Loucy (cell line): ENCODE measurements around the gene CTNNBIP1.
"Not testable (repeated sequence)": the region's sequence is repeated elsewhere in the genome, so short reads cannot be mapped to it uniquely, and the experiment has no call there.

Source experiments
- CTCF ChIP-seq: fragments of 200-600 bp; sonication (generic); conservative IDR thresholded peaks from 2 replicates; pipeline ENCODE4 v1.5.1; 2014; ENCODE audit warnings: mild to moderate bottlenecking, antibody characterized with exemption, low read length
- EZH2phosphoT487 ChIP-seq: fragments of 200-600 bp; IDR thresholded peaks from 2 replicates; pipeline ENCODE4 v1.6.1; 2018; ENCODE audit warnings: antibody characterized with exemption, mild to moderate bottlenecking, moderate library complexity, borderline replicate concordance

DNA sequence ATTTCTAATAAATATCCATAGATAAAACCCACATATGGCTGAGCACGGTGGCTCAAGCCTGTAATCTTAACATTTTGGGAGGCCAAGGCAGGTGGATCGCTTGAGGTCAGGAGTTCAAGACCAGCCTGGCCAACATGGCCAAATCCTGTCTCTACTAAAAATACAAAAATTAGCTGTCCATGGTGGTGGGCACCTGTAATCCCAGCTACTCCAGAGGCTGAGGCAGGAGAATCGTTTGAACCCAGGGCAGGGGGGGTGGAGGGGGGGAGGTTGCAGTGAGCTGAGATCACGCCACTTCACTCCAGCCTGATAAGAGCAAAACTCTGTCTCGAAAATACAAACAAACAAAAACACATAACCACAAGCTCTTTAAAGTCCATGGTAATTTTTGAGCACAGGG, 104.1 kb downstream of the CTNNBIP1 start:
- TF ChIP-seq CTCF, EZH2phosphoT487: not testable (repeated sequence)
